ENCODE measurements around the gene F13A1.
"Not testable (repeated sequence)": the region's sequence is repeated elsewhere in the genome, so short reads cannot be mapped to it uniquely, and the experiment has no call there.

F13A1 gene

DNA sequence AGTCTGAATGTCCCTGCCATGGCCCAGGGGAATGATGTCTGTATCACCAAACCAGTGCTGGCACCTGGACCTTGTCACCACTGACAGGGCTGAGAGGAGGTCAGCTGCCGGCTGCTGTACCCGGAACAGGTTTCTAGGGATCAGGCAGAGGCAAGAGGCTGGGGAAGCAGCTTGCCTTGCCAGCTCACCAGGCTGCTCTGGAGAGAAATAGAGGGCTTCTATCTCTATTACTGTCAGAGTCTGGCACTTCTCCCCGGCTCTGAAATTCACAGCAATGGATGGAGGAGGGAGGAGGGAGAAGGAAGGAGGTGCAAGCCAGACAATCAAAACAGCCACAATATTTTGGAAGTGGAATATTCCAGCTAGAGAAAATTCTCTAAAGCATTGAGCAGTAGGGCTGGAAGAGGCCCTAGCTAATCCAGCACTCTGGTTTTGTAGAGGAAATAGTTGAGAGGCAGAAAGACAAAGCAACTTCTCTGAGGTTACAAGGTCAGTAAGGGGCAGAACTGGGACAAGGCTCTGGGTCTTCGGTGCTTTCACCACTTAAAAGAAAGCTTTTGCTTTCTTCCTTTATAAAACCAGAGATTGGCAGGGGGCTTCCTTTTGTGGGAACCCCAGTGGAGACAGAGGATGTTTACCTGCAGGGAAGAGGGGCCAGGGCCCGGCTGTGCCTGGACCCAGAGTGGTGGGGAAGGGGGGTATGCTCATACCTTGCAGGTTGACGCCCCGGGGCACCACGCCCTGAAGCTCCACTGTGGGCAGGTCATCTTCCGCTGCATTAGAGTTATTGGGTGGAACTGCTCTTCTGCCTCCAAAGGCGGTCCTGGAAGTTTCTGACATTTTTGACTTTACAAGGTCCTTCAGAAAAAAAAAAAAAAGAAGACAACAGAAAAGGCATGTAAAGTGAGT is 2.4 kb downstream of the F13A1 start:
- no peak for DNase-seq (ENCODE audit: low read depth)

DNA sequence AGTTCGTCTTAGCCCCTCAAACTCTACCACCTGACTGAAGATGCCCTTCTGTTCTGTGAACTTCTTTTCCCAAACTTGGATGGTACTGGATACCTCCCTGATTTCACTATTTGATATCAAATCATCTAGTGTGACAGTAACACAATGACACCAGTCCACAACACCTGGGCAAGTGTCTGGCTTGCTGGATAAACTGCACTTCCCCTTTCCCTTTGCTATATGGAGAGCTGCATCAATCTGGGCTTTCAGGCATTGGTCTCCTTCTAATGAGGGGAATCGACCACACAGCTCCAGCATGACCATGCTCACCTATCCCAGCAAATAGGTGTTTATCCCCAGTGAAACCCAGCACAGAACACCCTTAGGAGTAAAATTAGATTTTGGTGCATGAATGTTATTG is 3.1 kb downstream of the F13A1 start:
- DNase-seq (ENCODE audit: low read depth): no peak

DNA sequence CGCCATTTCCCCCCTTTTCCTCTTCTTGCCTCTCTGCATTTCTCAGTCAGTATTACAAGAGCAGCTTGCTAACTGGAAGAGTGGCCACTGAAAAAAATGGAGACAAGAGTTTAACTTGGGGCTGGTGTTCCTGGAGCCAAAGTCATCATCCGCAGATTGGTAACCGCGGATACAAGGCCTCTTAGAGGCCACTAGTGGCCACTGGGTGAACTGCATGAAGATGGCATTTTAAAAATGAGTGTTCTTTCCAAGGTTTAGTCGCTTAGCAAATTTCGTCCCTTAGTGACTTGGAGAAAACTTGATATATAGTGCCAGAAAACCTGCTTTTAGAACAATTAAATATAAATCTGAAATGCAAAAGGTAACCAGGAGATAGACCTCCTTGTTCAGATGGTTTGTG is 4.8 kb downstream of the F13A1 start:
- no peak for DNase-seq (ENCODE audit: low read depth)

DNA sequence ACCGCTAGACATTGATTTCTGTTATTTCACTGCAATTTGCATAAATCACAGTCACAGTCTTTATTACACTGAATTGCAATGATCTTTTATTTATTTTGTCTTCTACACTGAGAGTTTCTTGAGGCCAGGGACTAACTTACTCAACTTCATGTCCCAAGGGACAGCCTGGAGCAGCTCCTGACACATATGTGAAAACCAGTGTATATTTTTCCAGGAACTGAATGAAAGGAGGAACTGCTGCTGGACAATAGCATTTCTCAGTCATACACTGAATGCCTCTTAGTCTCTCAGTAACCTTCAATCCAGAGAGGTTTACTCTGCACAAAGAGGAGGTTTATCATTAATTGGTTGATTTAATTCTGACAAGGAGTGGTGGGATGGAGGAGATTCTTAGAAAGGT is 5.9 kb downstream of the F13A1 start:
- no peak for DNase-seq (ENCODE audit: low read depth)

DNA sequence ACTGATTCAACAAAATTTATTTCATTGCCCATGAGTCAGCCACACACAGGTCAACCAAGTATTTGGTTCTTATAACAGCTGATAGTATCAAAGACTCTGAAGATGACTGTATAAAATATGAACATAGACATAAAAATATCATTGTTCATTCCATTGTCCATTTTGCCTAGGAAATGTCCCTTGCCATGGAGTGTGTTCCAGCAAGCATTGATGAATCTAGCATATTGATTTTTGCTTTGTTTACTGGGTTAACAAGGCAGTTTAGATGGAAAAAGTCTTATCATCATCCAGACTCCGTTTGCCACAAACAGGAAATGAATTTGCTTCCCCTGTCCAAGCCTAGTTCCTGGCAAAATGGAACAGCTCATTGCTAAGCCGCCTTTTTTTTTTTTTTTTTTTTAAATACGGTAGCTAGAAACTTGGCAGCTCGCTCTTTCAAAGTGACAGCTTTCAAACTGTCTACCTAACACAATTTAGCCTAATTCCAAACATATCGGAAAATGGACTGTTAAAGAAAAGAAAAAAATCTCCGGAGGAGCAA is 7.5 kb downstream of the F13A1 start:
- DNase-seq (ENCODE audit: low read depth): no peak

DNA sequence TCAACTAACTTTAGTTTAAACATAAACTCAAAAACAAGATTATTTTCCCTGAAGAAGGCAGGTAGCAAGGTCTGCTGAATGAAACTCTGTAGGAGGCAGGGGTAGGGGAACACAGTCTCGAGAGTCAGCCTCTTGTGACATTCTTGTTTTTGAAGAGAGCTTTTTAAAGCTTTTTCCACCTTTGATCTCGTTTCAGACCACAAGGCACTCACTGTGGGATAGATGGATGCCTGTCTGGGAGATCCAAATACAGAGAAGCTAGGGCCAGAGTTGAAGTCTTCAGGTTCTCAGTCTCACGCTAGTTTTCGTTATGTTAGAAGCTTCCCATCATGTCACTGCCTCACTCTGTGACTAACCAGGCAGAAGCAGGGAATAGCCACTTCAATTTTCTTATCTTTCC is 14.9 kb downstream of the F13A1 start:
- no peak for DNase-seq (ENCODE audit: low read depth)

DNA sequence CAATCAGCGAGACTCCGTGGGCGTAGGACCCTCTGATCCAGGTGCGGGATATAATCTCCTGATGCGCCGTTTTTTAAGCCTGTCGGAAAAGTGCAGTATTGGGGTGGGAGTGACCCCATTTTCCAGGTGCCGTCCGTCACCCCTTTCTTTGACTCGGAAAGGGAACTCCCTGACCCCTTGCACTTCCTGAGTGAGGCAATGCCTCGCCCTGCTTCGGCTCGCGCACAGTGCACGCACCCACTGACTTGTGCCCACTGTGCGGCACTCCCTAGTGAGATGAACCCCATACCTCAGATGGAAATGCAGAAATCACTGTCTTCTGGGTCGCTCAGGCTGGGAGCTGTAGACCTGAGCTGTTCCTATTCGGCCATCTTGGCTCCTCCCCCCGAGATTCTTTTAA is 20.1 kb downstream of the F13A1 start:
- DNase-seq (ENCODE audit: low read depth): not testable (repeated sequence)

DNA sequence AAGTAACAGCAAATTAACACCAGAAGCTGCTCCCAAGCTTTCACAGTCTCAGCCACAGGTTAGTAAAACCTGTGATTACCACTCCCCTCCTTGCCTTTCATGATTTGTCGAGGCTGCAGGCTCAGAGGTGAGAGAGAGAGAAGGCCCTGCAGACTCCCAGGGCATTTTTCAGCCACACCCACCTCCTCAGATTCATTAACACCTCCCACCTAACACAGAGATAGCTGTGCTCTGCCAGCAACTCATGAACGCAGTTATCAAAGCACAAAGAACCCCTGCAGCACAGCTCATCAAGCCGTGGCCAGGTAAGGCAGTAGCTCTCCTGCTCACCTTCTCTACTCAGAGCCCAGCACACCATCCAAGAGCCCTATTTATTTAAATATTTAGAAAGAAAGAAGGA is 27.1 kb downstream of the F13A1 start:
- no peak for DNase-seq (ENCODE audit: low read depth)

DNA sequence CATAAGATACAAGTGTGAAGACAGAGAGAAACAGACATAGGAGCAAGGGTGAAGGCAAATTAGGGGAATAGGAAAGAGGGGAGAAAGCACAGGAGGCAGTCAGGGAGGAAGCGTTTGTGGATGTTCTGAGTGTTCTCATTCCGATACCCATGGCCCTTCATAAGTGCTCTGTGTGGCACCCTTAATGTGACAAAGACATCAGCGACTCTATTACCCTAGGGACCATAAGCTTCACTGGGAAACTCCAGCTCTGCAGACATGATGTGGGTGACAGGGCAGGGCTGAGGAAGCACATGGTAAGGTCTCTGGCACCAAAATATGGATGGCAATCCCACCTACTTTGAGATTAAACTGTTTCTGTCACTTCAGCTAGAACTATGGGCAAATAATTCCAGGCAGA is 33.0 kb downstream of the F13A1 start:
- no peak for DNase-seq (ENCODE audit: low read depth)

DNA sequence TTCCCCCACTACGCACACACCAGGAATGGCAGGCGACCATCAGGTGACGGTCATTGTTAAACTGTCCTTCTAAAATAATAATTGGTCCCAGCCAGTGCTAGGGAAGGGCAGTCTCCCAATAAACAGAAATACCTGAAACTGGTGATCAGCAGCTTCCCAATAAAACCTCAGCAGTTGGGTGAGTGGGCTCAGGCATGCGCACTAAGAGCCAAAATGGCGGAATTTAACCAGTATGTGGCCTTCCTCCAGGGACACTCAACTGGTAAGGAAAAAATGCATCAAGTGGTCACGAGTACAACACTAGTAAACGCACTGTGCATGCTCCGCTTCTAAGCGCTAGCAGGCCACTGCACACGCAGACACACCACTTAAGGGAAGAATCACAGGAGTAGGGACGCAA is 34.8 kb downstream of the F13A1 start:
- no peak for DNase-seq (ENCODE audit: low read depth)

DNA sequence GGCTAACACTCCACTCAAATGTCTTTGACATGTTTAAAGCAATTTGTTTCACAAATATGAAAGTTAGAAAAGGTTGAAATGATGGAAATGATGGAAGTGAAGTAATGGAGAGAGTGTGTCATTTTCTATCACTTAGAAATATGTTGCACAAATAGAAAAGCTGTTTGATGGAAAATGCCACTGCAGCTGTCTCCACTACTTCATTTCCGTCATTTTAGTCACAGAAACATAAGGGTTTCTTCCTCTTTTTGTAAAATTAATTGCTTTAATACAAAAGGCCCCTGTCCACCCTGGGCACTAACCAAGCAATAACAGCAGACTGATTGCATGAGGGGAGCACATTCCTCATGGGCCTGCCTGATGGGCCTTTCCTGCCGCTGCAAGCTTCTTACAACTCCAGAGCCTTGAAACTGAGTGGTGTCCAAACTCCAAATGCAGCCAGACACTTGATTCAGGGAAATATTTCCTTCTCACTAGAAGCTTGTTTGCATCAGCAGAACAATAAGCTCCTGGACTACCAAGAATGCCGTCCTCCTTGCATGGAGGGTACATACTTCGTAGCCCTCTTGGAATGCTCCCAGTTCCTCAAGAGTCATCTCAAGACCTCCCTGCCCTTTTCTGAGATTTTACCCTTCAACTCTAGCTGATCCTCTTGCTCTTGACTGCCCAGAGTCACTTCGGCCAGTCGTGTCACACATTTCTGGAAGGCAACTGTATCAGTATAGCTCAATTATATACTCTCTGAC is 36.1 kb downstream of the F13A1 start:
- no peak for DNase-seq (ENCODE audit: low read depth)

DNA sequence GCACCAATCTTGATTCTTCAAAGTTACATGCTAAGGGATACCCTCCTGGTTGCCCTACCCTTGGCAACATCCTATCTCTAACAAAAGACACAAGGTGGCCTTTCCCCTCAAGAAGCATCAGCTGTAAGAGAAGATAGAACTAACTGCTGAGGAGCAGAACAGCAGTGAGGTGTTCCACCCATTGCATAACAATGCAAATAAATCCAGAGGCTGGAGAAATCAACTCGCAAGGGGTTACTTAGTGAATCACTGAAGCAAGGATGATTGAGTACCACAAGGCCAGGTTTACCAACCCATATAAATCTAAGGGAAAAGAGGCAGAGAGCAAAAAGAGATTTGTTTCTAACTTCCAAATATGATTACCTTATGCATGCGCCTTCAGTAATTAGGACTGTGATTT is 36.7 kb downstream of the F13A1 start:
- no peak for DNase-seq (ENCODE audit: low read depth)

DNA sequence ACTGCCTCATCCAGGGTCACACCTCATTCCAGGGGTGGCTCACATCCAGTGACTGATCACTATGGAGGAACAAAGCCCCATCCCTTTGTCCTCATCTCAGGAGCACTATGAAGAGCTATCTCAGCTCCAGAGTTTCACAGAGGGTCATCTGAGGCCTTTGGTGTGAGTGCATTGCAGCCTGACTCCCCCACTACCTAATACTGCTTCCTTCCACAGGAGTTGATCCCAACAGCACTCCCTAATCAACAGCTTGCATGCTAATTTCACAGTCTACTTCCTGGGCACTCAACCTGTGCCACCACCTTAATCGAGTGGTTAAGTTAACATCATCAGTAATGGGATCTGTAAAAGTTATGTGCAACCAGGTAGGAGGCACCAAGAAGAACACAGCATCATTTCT is 37.7 kb downstream of the F13A1 start:
- no peak for DNase-seq (ENCODE audit: low read depth)

DNA sequence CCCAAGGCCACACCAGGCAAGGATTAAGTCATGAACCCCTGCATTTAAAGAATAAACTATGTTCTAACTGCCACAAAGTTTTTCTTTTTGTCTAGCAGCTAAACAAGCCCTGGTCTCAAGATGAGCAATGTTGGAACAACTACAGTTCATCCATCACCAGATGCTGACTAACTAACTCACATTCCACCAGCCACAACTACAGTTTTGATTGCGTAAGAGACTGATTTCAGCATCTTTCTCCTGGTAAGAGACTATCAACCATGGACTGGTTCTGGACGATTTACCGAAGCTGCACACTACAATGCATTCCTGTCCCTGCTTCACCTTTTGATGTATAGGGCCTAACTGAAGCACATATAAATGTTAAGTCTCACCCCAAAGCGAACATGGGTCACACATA is 43.0 kb downstream of the F13A1 start:
- peak; percentile 9 for DNase-seq (ENCODE audit: low read depth)

DNA sequence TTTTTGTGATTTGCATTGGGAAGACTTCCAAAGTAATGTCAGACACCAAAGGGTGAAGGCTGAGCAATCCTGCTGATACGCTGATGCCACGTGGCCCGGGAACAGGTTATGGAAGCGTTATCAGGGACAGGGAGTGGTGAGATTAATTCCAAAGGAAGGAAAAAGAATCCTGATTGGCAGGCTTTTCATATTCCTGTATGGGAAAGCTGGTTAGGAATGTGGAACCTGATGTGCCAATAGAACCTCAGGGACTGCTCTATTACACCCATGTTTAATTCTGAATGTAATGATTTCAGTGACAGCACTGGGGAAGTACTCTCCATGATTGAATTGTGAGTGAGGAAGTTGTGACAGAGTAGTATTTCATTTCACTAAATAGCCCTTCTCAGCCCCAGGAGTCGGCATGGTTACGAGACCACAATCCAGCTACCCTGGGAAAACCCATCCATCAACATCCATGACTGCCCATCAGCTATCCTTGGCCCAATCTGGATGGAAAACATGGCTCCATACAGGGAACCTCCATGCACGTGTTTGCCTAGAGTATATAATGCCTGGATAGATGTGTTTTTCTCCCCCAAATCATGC is 49.4 kb downstream of the F13A1 start:
- DNase-seq (ENCODE audit: low read depth): no peak

DNA sequence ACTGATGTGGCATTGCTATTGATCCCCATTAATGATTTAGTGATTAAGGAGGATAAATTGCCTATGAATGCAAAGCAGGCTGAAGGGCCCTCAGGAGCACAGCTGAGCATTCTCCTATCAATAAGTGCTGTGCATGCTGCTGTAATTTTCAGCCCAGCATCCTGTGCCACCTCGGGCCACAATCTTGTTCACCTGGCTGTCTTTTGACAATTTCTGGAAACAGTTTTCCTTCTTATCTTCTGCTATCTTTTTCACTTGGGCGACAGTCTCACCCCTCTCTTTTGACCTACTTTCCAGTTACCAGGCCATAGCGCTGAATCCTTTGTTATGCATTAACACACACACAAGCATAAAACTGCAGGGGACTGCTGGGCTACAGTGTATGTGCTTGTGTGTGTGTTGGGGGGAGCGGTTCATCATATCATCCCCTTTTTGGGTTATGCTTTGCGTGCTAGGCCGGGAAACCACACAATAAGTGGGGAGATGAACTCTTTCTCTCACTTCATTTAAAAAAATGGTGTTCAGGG is 60.2 kb downstream of the F13A1 start:
- no peak for DNase-seq (ENCODE audit: low read depth)

DNA sequence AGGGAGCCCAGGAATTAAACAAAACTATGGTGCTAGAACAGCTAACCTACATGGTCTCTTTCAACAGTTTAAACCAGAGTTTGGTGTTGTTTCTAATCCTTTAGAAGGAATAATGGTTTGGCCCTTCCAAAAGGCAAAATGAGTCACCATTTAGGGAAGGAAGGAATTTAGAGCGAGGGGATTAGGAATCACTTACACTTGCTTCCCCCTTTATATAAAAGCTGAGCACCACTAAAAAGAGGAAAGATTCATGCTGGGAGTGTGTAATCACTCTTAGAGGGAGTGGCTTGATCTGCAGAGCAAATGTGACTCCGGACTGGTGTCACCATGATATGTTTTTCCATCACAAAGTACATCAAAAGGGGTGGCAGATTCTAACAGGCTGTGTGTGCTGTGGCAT is 63.6 kb downstream of the F13A1 start:
- no peak for DNase-seq (ENCODE audit: low read depth)

DNA sequence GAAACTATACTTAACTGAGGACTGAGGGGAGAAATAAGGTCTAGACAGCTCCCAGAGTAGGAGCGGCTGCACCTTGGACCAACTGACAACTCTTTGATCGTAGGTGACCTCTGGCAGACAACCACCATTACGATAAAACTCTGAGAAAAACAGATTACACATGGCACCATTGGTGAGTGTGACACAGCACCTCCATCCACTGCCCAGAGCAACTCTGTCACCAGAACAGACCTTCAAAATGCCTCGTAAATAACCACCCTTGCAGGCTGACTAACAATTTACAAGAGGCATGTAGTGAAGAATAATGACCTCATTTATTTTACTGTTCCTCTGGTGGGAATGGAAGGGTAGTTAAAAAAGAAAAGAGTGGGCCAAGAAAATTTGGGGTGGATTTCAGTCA is 64.2 kb downstream of the F13A1 start:
- no peak for DNase-seq (ENCODE audit: low read depth)

DNA sequence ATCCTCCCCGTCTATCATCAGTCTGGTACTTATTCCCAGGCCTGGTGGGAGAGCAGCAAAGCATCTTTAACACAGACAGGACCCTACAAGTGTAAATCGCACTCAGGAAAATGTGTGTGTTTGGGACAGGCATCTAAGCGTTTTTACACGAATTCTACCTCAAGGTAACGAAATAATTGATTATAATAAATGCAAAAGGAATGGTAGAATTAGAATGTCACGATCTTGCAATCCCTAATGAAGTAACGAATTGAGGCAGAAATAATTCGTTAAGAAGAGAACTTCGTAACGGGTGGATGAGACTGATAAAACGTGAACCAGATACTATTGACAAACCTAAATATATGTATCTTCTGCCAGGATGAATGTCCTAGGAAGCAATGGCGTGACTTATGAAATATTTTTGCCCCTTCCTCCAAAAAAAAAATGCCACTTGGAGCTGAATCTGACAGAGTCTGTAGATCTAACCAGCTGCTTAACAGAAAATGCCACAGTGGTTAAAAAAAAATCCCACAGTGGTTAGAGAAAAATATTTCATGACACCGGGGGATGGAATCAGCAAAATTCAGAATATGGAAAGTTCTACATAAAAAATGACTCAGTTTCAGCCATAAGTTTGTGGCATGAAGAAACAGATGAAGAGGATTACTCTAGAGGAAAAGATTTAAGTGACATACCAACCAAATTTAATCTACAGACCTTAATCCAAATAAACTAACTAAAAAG is 68.7 kb downstream of the F13A1 start:
- DNase-seq (ENCODE audit: low read depth): no peak

DNA sequence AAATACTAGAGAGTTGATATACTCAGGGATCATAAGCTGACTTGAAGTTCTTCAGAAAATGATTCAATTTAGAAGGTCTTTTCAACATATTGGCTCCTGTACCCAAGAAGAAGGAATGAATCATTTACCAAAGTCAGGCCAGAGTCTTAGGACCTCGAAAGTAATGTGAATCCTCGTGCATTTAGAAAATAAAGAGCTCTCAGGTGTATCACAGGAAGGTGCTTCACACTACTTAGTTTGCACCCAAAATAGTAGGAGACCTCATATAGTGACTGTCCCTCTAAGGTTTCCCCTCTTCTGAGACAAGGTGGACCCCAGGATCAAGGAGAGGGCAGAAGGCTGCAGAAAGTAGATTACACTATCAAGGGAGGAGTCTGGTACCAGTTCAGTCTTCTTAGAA is 71.8 kb downstream of the F13A1 start:
- no peak for DNase-seq (ENCODE audit: low read depth)

DNA sequence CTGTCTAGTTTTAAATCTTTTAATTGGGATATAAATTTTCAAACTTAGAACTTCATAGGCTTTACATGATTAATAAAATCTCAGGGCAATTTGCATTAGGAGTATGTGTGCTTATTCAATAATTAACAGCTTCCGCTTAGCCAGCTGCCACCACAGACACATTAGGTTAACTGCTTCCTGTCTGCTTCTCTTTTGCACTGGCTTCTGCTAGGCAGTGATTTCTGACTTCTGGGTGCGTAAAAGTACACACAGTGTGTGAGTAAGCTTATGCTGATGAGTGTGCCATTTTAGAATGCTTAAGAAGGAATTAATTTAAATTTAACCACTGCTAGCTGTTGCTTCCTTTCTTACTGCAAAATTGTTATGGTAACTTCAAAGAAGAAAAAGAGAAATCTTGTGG is 73.9 kb downstream of the F13A1 start:
- DNase-seq (ENCODE audit: low read depth): no peak

DNA sequence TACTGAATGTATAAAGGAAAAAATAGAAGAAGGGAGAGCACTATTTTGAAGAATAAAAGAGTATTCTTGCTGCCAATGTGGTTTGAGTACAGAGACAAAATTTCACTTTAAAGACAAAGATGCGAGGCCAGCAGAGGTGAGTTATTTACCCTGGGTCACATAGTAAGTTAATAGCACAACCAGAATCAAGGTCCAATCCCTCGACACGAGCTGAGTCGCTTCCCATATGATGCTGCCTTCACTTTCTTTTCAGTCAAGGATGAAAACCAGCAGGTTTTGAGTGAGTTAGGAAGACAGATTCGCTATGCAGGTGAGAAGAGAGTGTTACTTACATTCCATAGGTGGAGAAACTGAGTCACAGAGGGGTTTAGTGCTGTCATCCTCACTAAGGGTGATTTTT is 75.8 kb downstream of the F13A1 start:
- no peak for DNase-seq (ENCODE audit: low read depth)

Data from fibroblast of gingiva (primary cell).